ENCODE data around the gene RAPGEF4.
"Not testable (repeated sequence)": the region's sequence is repeated elsewhere in the genome, so short reads cannot be mapped to it uniquely, and the experiment has no call there.

Gene RAPGEF4

GRCh38 chr2:172740856-172741255 lies 5.2 kb downstream of the RAPGEF4 start:
- Mint-ChIP-seq H3K9me3 (no peaks in the 10 kb centered on the region), H3K4me3 (no peak overlapping the region), H3K4me1 (ENCODE audit: low read depth in 2 of 2) (no peaks in the 10 kb centered on the region), H3K36me3 (ENCODE audit: insufficient read depth) (no peaks in the 10 kb centered on the region), H3K27ac (no peak overlapping the region), H3K27me3 (peaks cover 61 to 74% of the 10 kb centered on the region in 2 donors)
- ATAC-seq (replicated peaks) (no peak), DNase-seq (no peak)

GRCh38 chr2:172742931-172743540 lies 7.4 kb downstream of the RAPGEF4 start:
- H3K27me3 Mint-ChIP-seq, result peaks cover 51 to 65% of the 10 kb centered on the region in 2 donors
- no peak for ATAC-seq (replicated peaks)
- no peak overlapping the region for H3K4me3 Mint-ChIP-seq
- H3K9me3 Mint-ChIP-seq, result no peaks in the 10 kb centered on the region
- no peaks in the 10 kb centered on the region for H3K4me1 Mint-ChIP-seq (ENCODE audit: low read depth in 2 of 2)
- no peaks in the 10 kb centered on the region for H3K36me3 Mint-ChIP-seq (ENCODE audit: insufficient read depth)
- H3K27ac Mint-ChIP-seq, result no peak overlapping the region
- DNase-seq, result no peak

GRCh38 chr2:172743898-172744297 lies 8.3 kb downstream of the RAPGEF4 start:
- no peak overlapping the region for H3K27ac Mint-ChIP-seq
- H3K36me3 Mint-ChIP-seq (ENCODE audit: insufficient read depth), result no peaks in the 10 kb centered on the region
- H3K9me3 Mint-ChIP-seq, result no peaks in the 10 kb centered on the region
- DNase-seq (no peak), ATAC-seq (replicated peaks) (no peak)
- H3K4me3 Mint-ChIP-seq, result no peak overlapping the region
- H3K27me3 Mint-ChIP-seq, result peaks cover 47 to 62% of the 10 kb centered on the region in 2 donors
- H3K4me1 Mint-ChIP-seq (ENCODE audit: low read depth in 2 of 2), result no peaks in the 10 kb centered on the region

GRCh38 chr2:172745636-172746035 lies 10.0 kb downstream of the RAPGEF4 start:
- ATAC-seq (replicated peaks), result no peak
- H3K9me3 Mint-ChIP-seq, result no peaks in the 10 kb centered on the region
- peaks cover 56 to 67% of the 10 kb centered on the region in 2 donors for H3K27me3 Mint-ChIP-seq
- H3K4me3 Mint-ChIP-seq, result no peak overlapping the region
- no peaks in the 10 kb centered on the region for H3K36me3 Mint-ChIP-seq (ENCODE audit: insufficient read depth)
- H3K4me1 Mint-ChIP-seq (ENCODE audit: low read depth in 2 of 2), result no peaks in the 10 kb centered on the region
- no peak for DNase-seq
- H3K27ac Mint-ChIP-seq, result no peak overlapping the region

- not testable (repeated sequence) for H3K9me3 Mint-ChIP-seq; H3K4me3 Mint-ChIP-seq; H3K4me1 Mint-ChIP-seq (ENCODE audit: low read depth in 2 of 2); ATAC-seq (replicated peaks); H3K27ac Mint-ChIP-seq; H3K36me3 Mint-ChIP-seq (ENCODE audit: insufficient read depth); DNase-seq
- H3K27me3 Mint-ChIP-seq, result peaks cover 41 to 45% of the 10 kb centered on the region in 2 donors
Measured at GRCh38 chr2:172748543-172748942, 12.9 kb downstream of the RAPGEF4 start.

- no peaks in the 10 kb centered on the region for H3K9me3 Mint-ChIP-seq
- no peak overlapping the region for H3K4me3 Mint-ChIP-seq
- DNase-seq (no peak), ATAC-seq (replicated peaks) (no peak)
- peaks cover 32 to 37% of the 10 kb centered on the region in 2 donors for H3K27me3 Mint-ChIP-seq
- H3K4me1 Mint-ChIP-seq (ENCODE audit: low read depth in 2 of 2), result no peaks in the 10 kb centered on the region
- no peak overlapping the region for H3K27ac Mint-ChIP-seq
- H3K36me3 Mint-ChIP-seq (ENCODE audit: insufficient read depth), result no peaks in the 10 kb centered on the region
Measured at GRCh38 chr2:172749388-172749787, 13.7 kb downstream of the RAPGEF4 start.

GRCh38 chr2:172751564-172751963 lies 15.9 kb downstream of the RAPGEF4 start:
- Mint-ChIP-seq H3K36me3 (ENCODE audit: insufficient read depth) (no peaks in the 10 kb centered on the region), H3K27me3 (peaks cover 33 to 35% of the 10 kb centered on the region in 2 donors), H3K4me1 (ENCODE audit: low read depth in 2 of 2) (no peaks in the 10 kb centered on the region), H3K9me3 (no peaks in the 10 kb centered on the region), H3K4me3 (no peak overlapping the region), H3K27ac (no peak overlapping the region)
- DNase-seq (no peak), ATAC-seq (replicated peaks) (no peak)

- no peak for DNase-seq
- ATAC-seq (replicated peaks), result no peak
- Mint-ChIP-seq H3K4me3 (no peak overlapping the region), H3K4me1 (ENCODE audit: low read depth in 2 of 2) (no peaks in the 10 kb centered on the region), H3K9me3 (no peaks in the 10 kb centered on the region), H3K27me3 (peaks cover 25 to 31% of the 10 kb centered on the region in 2 donors), H3K36me3 (ENCODE audit: insufficient read depth) (no peaks in the 10 kb centered on the region), H3K27ac (no peak overlapping the region)
Measured at GRCh38 chr2:172753610-172754009, 18.0 kb downstream of the RAPGEF4 start.

- no peak overlapping the region for H3K27ac Mint-ChIP-seq
- H3K27me3 Mint-ChIP-seq, result peaks cover 11 to 20% of the 10 kb centered on the region in 2 donors
- no peaks in the 10 kb centered on the region for H3K4me1 Mint-ChIP-seq (ENCODE audit: low read depth in 2 of 2)
- ATAC-seq (replicated peaks), result no peak
- H3K4me3 Mint-ChIP-seq, result no peak overlapping the region
- H3K9me3 Mint-ChIP-seq, result peaks cover 5 to 8% of the 10 kb centered on the region in 2 donors
- H3K36me3 Mint-ChIP-seq (ENCODE audit: insufficient read depth), result no peaks in the 10 kb centered on the region
- DNase-seq, result no peak
Measured at GRCh38 chr2:172759441-172759840, 23.8 kb downstream of the RAPGEF4 start.

- no peaks in the 10 kb centered on the region for H3K36me3 Mint-ChIP-seq (ENCODE audit: insufficient read depth)
- no peak overlapping the region for H3K4me3 Mint-ChIP-seq
- peaks cover 5 to 8% of the 10 kb centered on the region in 2 donors for H3K9me3 Mint-ChIP-seq
- no peak overlapping the region for H3K27ac Mint-ChIP-seq
- no peak for DNase-seq
- no peaks in the 10 kb centered on the region for H3K4me1 Mint-ChIP-seq (ENCODE audit: low read depth in 2 of 2)
- ATAC-seq (replicated peaks), result no peak
- peaks cover 14 to 22% of the 10 kb centered on the region in 2 donors for H3K27me3 Mint-ChIP-seq
Measured at GRCh38 chr2:172761306-172761705, 25.7 kb downstream of the RAPGEF4 start.

GRCh38 chr2:172762574-172762973 lies 26.9 kb downstream of the RAPGEF4 start:
- Mint-ChIP-seq H3K36me3 (ENCODE audit: insufficient read depth) (no peaks in the 10 kb centered on the region), H3K27ac (no peak overlapping the region), H3K27me3 (peaks cover 8 to 14% of the 10 kb centered on the region in 2 donors), H3K4me1 (ENCODE audit: low read depth in 2 of 2) (no peaks in the 10 kb centered on the region), H3K4me3 (no peak overlapping the region), H3K9me3 (peaks cover 5 to 8% of the 10 kb centered on the region in 2 donors)
- ATAC-seq (replicated peaks) (no peak), DNase-seq (no peak)

GRCh38 chr2:172763079-172763478 lies 27.4 kb downstream of the RAPGEF4 start:
- DNase-seq (no peak), ATAC-seq (replicated peaks) (no peak)
- Mint-ChIP-seq H3K4me1 (ENCODE audit: low read depth in 2 of 2) (no peaks in the 10 kb centered on the region), H3K36me3 (ENCODE audit: insufficient read depth) (no peaks in the 10 kb centered on the region), H3K27me3 (peaks cover 8 to 14% of the 10 kb centered on the region in 2 donors), H3K9me3 (peaks cover 5 to 8% of the 10 kb centered on the region in 2 donors), H3K4me3 (no peak overlapping the region), H3K27ac (no peak overlapping the region)

- H3K4me3 Mint-ChIP-seq, result no peak overlapping the region
- peaks cover 0 to 2% of the 10 kb centered on the region in 2 donors for H3K9me3 Mint-ChIP-seq
- H3K27ac Mint-ChIP-seq, result no peak overlapping the region
- peaks cover 8 to 17% of the 10 kb centered on the region in 2 donors for H3K27me3 Mint-ChIP-seq
- no peaks in the 10 kb centered on the region for H3K36me3 Mint-ChIP-seq (ENCODE audit: insufficient read depth)
- no peaks in the 10 kb centered on the region for H3K4me1 Mint-ChIP-seq (ENCODE audit: low read depth in 2 of 2)
- ATAC-seq (replicated peaks) (no peak), DNase-seq (no peak)
Measured at GRCh38 chr2:172765662-172766061, 30.0 kb downstream of the RAPGEF4 start.

GRCh38 chr2:172768401-172768800 lies 32.8 kb downstream of the RAPGEF4 start:
- DNase-seq, result no peak
- no peaks in the 10 kb centered on the region for H3K36me3 Mint-ChIP-seq (ENCODE audit: insufficient read depth)
- no peak overlapping the region for H3K4me3 Mint-ChIP-seq
- H3K27ac Mint-ChIP-seq, result no peak overlapping the region
- ATAC-seq (replicated peaks), result no peak
- peaks cover 12 to 17% of the 10 kb centered on the region in 2 donors for H3K27me3 Mint-ChIP-seq
- H3K9me3 Mint-ChIP-seq, result no peaks in the 10 kb centered on the region
- no peaks in the 10 kb centered on the region for H3K4me1 Mint-ChIP-seq (ENCODE audit: low read depth in 2 of 2)
